Gastroesophageal sphincter (tissue), 4 donors: Measurements from ENCODE around the gene THSD4. TPM values are rescaled to one million over a fixed set of nuclear protein-coding genes. Genes with fewer than 3 reads are reported as not detected.

Experiments
- ATAC-seq: fragments of 150-250 bp; one replicate; pipeline ENCODE4 v1.9.1; 2016; ENCODE audit warnings: mild to moderate bottlenecking, moderate library complexity
- H3K27ac ChIP-seq, 4 donors: fragments of 200-600 bp; sonication (generic) in 3 of 4; 1 replicate in 3 of 4; 2 replicates in 1 of 4; pipeline ENCODE4 v1.5.1; 2016 to 2019
- H3K27me3 ChIP-seq: fragments of 200-600 bp; sonication (generic); one replicate; pipeline ENCODE4 v1.5.1; 2019
- H3K36me3 ChIP-seq, 2 donors: fragments of 200-600 bp; sonication (generic); one replicate each; pipeline ENCODE4 v1.5.1; 2019; ENCODE audit warnings: control low read depth in 1 of 2
- H3K4me1 ChIP-seq, 3 donors: fragments of 200-600 bp; sonication (generic); 1 replicate in 2 of 3; 2 replicates in 1 of 3; pipeline ENCODE4 v1.5.1; 2016 to 2019; ENCODE audit warnings: control low read depth in 2 of 3
- H3K4me3 ChIP-seq, 2 donors: fragments of 200-600 bp; sonication (generic); one replicate each; pipeline ENCODE4 v1.5.1; 2019; ENCODE audit warnings: mild to moderate bottlenecking in 1 of 2, moderate library complexity in 1 of 2
- H3K9me3 ChIP-seq, 3 donors: fragments of 200-600 bp; sonication (generic); one replicate each; pipeline ENCODE4 v1.5.1; 2017 to 2019; ENCODE audit warnings: control low read depth in 2 of 3
- CTCF ChIP-seq, 4 experiments: fragments of 200-600 bp in 2 of 4; fragments of 450-650 bp in 2 of 4; sonication (generic) in 1 of 4; IDR thresholded peaks; one replicate each; pipeline ENCODE4 v1.5.1; 2017 to 2019; ENCODE audit warnings: antibody characterized with exemption in 4 of 4, mild to moderate bottlenecking in 2 of 4, moderate library complexity in 2 of 4
- EP300 ChIP-seq: sonication (generic); formaldehyde crosslinking; IDR thresholded peaks from one replicate; pipeline ENCODE4 v1.6.1; 2017; ENCODE audit warnings: antibody characterized with exemption, mild to moderate bottlenecking
- POLR2A ChIP-seq, 2 donors: fragments of 450-650 bp; IDR thresholded peaks; one replicate each; pipeline ENCODE4 v1.6.1; 2017; ENCODE audit warnings: antibody characterized with exemption in 2 of 2, mild to moderate bottlenecking in 2 of 2, moderate library complexity in 1 of 2
- POLR2AphosphoS5 ChIP-seq: sonication (generic); formaldehyde crosslinking; IDR thresholded peaks from one replicate; pipeline ENCODE4 v1.6.1; 2017; ENCODE audit warnings: antibody characterized with exemption
- WGBS, 2 donors: methylation state at CpG; one replicate each; pipeline ENCODE4 v1.1.5; 2018; ENCODE audit warnings: low coverage in 1 of 2; 5-methylcytosine and 5-hydroxymethylcytosine counted together
- total RNA-seq, 4 donors: library from RNA; depleted of rRNA; stranded (reverse); fragments of >200 nt; gene quantifications; one replicate each; pipeline ENCODE4 v1.1.0, GENCODE V29; 2016

The THSD4 gene
- total RNA-seq, 4 donors from 2014 or later = 4.6 to 28.5 (median 17.6) TPM

GRCh38 chr15:71413419-71413818 is 298.1 kb downstream of the THSD4 start:
- Histone ChIP-seq H3K4me3 (no peak overlapping the region), H3K36me3 (no peaks in the 10 kb centered on the region), H3K4me1 (peaks cover 0 to 53% (median 7%) of the 10 kb centered on the region in 3 donors), H3K9me3 (no peaks in the 10 kb centered on the region), H3K27me3 (no peaks in the 10 kb centered on the region), H3K27ac (peak overlapping the region; percentile 32 to 80 (median 58))
- TF ChIP-seq EP300 = no peak
- TF ChIP-seq POLR2A (IDR thresholded peaks at IDR 0.05) = no peak
- no peak for TF ChIP-seq POLR2AphosphoS5
- no peak for TF ChIP-seq CTCF (IDR thresholded peaks at IDR 0.05)
- peak; percentile 44 for ATAC-seq
- 41 to 61% methylated on average over 3 of the region's 3 CpGs for WGBS, 2 donors

GRCh38 chr15:71414853-71415252 is 299.6 kb downstream of the THSD4 start:
- Histone ChIP-seq H3K36me3 (no peaks in the 10 kb centered on the region), H3K9me3 (no peaks in the 10 kb centered on the region), H3K4me1 (peaks cover 0 to 53% (median 7%) of the 10 kb centered on the region in 3 donors), H3K27ac (peak overlapping the region; percentile 27 to 80 (median 68)), H3K27me3 (no peaks in the 10 kb centered on the region), H3K4me3 (no peak overlapping the region)
- TF ChIP-seq POLR2AphosphoS5 (no peak), CTCF (IDR thresholded peaks at IDR 0.05) (no peak), EP300 (no peak)
- peak; percentile 19 for ATAC-seq
- WGBS, 2 donors = 41 to 42% methylated on average over 2 of the region's 2 CpGs

GRCh38 chr15:71422530-71423259 is 307.4 kb downstream of the THSD4 start:
- no peak for TF ChIP-seq CTCF (IDR thresholded peaks at IDR 0.05)
- no peak for TF ChIP-seq POLR2AphosphoS5
- TF ChIP-seq EP300 = no peak
- no peak for TF ChIP-seq POLR2A (IDR thresholded peaks at IDR 0.05)
- no CpG with 5 or more reads among the region's 5 CpGs for WGBS, 2 donors
- H3K27ac ChIP-seq = peak overlapping the region in 1 of 4 donors; percentile 5
- peaks cover 0 to 19% (median 0%) of the 10 kb centered on the region in 3 donors for H3K4me1 ChIP-seq
- no peak overlapping the region for H3K4me3 ChIP-seq
- no peaks in the 10 kb centered on the region for H3K27me3 ChIP-seq
- no peaks in the 10 kb centered on the region for H3K36me3 ChIP-seq
- no peaks in the 10 kb centered on the region for H3K9me3 ChIP-seq
- no peak for ATAC-seq

- Histone ChIP-seq H3K4me1 (peaks cover 0 to 19% (median 0%) of the 10 kb centered on the region in 3 donors), H3K9me3 (no peaks in the 10 kb centered on the region), H3K27ac (peak overlapping the region in 1 of 4 donors; percentile 26), H3K4me3 (no peak overlapping the region), H3K27me3 (no peaks in the 10 kb centered on the region), H3K36me3 (no peaks in the 10 kb centered on the region)
- TF ChIP-seq EP300 (no peak), CTCF (IDR thresholded peaks at IDR 0.05) (no peak), POLR2AphosphoS5 (no peak), POLR2A (IDR thresholded peaks at IDR 0.05) (no peak)
- no peak for ATAC-seq
- WGBS, 2 donors = 40 to 63% methylated on average over 2 of the region's 2 CpGs
These were observed 309.5 kb downstream of the THSD4 start for GRCh38 chr15:71424765-71425164.

- H3K9me3 ChIP-seq = no peaks in the 10 kb centered on the region
- peak overlapping the region in 2 of 4 donors; percentile 14 to 26 for H3K27ac ChIP-seq
- H3K36me3 ChIP-seq = no peaks in the 10 kb centered on the region
- H3K4me3 ChIP-seq = no peak overlapping the region
- WGBS, 2 donors = 86 to 87% methylated on average over 2 to 3 of the region's 3 CpGs
- no peaks in the 10 kb centered on the region for H3K27me3 ChIP-seq
- peaks cover 0 to 19% (median 0%) of the 10 kb centered on the region in 3 donors for H3K4me1 ChIP-seq
- no peak for TF ChIP-seq EP300
- TF ChIP-seq POLR2A (IDR thresholded peaks at IDR 0.05) = no peak
- no peak for TF ChIP-seq CTCF (IDR thresholded peaks at IDR 0.05)
- no peak for TF ChIP-seq POLR2AphosphoS5
- no peak for ATAC-seq
These were observed 310.1 kb downstream of the THSD4 start for GRCh38 chr15:71425388-71425787.
